ENCODE data around the gene PPP1R36.
"Not testable (repeated sequence)": the region's sequence is repeated elsewhere in the genome, so short reads cannot be mapped to it uniquely, and the experiment has no call there.

Gene PPP1R36

DNA sequence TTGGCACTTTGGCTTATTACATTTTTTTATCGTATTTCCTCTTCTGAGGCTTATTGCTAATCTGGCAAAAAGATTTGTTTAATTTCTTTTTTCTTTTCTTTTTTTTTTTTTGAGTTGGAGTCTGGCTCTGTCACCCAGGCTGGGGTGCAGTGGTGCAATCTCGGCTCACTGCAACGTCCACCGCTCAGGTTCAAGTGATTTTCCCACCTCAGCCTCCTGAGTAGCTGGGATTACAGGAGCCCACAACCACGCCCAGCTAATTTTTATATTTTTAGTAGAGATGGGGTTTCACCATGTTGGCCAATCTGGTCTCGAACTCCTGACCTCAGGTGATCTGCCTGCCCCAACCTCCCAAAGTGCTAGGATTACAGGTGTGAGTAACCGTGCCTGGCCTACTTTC lies 19.9 kb downstream of the PPP1R36 start:
- DNase-seq = not testable (repeated sequence)

DNA sequence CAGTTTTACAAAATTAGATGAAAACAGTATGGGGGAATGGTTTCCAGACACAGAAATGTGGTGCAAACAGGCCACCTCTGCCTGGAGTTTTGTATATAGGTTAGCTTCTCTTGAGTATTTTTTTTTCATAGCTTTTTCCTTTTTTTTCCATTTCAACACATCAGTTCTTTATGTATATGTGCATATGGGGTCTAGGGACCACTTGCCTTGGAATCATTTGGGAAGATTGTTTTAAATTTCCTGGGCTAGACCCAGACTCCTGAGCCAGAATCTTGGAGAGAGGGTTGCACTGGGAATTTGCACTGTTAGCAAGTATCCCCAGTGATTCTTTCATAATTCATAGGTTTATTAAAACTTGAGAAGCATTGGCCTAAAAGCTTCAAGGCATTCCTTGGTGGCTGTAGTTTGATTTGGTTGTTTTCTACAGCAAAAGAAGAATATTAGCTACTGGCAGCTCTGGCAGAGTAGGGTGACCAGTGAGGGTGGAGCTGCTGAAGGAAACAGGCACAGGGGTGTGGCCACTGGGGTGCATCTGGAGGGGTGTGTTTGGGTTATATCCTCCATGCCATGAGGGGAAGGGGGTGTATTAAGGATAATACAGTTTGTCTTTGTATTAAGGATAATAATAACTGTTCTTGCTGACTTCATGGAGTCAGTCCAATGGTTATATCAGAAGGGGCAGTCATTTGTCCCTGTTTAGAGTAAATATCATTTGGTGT lies 22.8 kb downstream of the PPP1R36 start:
- DNase-seq = no peak

DNA sequence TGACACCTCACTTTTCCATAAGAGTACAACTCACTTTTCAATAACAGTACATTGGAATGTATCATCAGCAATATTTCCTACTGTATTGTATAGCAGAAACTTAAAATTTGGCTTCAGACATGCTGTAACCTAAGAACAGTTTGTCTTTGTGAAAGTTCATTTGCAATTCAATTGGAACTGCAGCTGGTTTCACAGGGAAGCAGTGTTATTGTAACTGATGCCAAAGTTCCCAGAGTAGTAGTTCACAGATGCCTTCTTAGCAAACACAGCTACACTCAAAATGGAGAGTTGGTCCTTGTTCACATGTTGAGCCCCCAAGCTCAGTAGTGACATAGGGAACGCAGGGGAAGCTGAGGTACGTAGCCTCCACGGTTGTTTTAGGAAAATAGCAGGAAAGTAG lies 23.3 kb downstream of the PPP1R36 start:
- peak; percentile 81 for DNase-seq

DNA sequence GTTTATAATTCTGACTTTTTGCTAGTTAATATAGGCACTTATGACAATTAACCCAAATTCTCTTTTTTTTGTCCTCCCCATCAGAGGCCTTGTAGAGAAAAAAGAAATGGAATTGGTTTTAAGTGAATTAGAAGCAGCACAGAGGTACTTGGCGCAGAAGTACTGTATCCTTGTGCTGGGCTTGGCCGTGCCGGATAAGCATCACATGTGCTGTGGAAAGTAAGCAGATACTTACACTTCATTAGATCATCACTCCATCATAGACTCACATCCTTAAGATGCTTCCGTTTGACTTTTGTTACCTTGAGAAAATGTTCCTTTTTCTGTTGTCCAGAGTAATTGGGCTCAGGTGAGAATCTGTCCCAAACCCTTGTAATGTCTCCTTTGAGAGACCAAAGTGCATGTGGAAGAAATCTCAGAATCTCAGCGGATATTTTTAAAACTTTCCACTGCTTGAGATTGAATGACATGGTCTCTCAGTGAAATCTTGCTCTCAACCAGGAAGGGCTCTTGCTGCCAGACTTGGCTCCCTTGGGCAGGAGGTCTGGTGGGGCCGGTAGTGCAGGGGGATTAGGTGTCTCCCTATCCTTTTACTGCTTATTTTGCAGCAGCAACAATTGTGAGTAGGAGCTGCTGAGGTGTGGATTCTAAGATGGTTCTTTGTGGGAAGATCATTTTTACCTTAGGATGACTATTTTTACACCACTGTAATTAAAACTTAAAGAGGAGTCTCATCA lies 24.8 kb downstream of the PPP1R36 start:
- no peak for DNase-seq

DNA sequence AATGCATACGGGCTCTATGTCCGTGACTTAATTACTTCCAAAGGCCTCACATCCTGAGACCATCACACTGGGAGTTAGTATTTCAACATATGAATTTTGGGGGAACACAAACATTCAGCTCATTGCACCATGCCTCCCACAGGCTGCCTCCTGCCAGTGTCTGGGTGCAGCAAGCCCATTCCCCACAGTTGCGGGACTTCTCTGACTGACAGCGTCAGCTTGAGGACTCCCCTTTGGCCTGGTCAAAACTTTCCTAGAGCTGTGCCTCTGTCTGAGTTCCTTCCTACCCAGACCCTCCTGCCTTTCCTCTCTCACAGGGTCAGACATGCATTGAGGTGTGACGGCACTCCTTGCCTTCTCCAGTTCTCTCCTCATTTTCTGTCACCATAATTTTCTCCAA lies 27.4 kb downstream of the PPP1R36 start:
- DNase-seq = no peak

DNA sequence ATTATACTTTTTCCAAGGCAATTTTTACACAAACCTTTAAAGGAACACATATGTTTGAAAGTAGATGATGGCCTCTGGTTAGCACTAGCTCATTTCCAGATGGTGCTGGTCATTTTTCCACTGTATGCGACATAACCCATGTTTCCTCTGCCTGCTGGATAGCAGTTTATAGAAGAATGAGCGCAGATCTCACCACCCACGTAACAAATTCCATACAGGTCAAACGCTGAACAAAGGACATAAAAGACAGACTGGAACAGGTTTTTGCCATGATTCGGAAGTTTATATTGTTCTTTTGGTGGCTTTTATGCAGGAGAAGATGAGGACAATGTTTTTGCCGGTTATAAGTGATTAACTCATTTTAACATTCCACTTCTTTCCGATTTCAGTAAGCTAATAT lies 30.7 kb downstream of the PPP1R36 start:
- DNase-seq = no peak

DNA sequence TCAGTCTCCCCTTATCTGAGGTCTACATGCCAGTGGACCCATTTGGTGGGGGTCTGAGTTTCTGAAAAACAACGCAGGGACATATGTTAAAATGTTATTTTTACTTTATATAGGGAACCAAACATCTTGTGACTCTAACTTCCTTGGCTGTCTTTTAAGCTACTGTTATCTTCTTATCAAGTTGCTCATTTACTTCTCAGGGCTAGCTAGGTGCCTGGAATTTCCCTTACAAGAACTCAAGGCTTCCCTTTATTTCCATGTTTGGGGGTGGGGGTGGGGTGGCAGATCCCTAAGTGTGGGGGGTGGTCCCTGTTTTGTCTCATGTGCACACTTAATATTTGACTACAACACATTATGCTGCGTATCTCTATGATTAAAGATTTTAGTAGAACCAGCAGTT lies 31.6 kb downstream of the PPP1R36 start:
- no peak for DNase-seq

DNA sequence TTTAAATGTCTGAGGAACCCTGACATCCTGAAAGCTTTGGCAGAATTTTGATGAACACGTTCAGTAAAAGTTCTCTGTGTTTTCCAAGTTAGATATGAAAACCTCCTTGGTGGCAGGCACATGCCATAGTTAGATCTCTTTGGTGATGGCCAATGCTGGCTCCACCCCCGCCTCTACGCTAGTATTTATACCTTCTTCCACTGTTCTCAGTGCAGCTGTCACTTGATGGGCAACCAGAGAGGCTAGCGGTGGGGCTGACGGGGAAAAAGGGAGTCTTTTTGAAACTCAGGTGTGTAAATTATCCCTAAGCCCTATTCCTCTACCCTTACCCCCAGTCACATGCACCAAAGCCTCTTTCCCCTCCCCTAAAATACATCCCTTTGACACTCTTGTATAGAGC lies 32.1 kb downstream of the PPP1R36 start:
- DNase-seq = no peak

DNA sequence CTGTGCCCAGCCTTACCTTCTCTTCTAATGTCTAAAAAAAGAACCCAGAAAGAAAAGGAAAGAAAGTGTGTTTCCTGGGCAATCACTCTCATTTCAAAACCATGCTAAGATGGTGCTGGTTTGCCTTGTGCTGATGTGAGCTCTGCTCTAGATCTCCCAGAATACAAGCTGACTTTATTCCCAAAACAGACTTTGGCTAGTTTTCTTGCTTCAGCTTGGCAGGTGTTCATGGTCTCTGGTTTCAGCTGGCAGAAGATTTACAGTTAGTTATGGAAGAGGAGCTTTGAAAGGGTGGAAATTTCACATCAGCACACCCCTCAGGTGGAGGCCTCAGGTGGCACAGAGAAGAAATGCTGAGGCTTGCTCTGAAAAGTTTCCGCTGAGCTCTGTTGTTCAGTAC lies 34.4 kb downstream of the PPP1R36 start:
- no peak for DNase-seq

DNA sequence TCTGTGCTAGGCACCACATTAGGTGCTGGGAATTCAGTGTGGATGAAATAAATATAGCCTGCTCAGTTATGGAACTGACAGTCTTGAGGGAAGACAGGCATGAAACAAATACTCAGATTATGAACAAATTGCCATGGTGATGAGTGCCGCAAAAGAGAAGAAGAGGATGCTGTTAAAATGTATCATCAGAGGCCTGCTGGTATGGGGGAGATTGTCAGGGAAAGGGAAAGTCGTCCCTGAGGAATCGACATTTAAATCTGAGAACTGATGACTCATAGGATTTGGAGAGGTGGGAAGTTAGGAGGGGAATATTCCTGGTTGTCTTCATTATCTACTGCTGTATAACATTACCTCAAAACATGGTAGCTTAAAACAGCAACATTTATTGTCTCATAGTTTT lies 42.0 kb downstream of the PPP1R36 start:
- no peak for DNase-seq

DNA sequence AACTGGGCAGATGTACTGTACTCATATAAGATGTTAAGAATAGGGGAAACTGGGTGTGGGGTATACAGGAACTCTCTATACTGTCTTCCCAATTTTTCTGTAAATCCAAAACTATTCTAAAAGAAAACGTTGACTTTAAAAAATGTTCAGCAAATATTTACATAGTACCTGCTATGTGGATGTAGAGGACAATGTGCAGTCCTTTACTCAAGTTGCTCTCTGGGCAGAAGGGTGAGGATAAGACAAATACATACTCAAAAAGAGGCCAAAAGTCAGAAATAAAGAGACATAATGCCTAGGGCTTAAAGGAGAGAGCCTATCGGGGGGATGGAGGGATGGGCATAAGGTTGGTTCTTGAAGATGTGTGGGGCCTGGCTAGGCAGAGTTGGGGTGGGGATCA lies 44.7 kb downstream of the PPP1R36 start:
- no peak for DNase-seq

DNA sequence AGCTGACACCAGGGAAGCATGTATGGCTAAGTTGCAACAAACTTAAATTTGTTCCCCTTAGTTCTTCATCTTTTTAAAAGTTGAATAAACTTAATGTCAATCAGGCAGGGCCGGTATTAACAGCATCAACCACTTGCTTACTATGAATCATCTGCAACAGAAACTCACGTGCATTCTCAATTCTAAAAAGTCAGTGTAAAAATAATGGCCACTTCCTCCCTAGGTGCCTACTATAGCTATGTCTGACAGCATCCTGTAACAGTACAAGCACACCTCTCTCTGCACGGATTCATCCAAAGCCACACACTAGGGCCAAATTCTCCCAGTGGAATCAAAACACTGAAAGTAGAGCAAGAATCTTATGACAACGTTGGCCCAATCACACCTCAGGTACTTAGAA lies 48.6 kb downstream of the PPP1R36 start:
- DNase-seq = no peak

DNA sequence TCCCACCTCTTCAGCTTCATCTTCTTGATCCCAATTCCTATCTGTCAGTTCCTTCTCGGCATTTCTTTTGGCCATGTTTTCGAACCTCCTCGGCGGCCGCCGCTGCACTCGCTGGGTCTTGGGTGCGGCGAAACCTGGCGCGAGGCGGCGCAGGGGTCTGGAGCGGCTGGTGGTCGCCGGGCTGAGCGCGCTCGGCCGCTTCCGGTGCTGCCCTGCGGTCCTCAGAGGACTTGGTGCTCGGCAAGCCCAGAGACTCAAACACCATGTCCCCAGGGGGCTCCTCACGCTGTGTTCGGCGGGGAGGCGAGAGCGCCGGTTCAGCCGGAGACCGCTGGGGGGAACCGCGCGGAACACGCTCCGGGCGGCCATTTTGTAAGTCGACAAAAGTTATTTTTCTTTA lies 51.8 kb downstream of the PPP1R36 start:
- DNase-seq = no peak

DNA sequence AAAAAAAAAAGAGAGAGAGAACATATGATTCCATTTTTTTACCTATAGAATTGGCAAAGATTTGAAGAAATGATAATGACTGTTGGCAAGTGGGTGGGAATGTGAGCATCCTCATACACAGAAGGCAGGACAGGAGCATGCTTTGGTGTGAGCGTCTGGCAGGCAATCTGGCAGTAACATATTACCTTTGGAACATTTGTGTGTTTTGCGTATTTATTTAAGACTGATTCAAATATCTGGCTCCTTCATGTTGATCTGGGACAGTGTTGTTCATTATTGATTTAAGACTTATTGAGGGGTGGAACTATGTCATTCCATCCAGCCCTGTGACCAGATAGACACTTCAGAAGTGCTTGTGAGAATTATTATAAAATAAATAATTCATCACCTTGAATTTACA lies 53.1 kb downstream of the PPP1R36 start:
- no peak for DNase-seq

DNA sequence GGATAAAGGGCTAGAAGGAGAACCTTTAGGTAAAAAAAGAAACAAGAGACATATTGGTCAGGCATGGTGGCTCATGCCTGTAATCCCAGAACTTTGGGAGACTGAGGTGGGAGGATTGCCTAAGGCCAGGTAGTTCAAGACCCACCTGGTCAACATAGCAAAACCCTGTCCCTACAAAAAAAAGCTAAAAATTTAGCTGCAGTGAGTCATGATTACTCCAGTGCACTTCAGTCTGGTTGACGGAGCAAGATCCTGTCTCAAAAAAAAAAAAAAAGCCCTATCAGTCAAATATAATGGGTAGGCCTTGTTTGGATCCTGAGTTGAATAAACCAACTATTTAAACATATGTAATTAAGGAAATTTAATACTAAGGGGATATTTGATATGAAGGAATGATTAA lies 54.2 kb downstream of the PPP1R36 start:
- no peak for DNase-seq

DNA sequence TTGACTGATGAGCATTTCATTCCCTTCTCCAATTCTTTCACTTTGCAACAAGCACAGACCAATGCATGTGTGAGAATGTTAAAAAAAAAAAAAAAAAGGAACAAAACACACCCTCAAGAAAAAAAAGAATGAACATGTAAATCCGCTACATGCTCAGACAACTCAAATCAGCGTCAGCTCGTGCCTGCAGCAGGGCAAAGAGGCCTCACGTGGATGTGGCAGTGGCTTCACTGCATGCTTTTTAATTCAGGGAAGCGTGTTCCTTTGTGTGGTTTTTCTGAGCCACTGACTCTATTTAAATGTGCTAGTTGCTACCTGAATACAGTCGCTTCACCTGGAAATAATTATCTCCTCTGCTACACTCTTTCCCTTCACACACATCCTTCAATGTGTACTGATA lies 55.1 kb downstream of the PPP1R36 start:
- DNase-seq = peak; percentile 54

DNA sequence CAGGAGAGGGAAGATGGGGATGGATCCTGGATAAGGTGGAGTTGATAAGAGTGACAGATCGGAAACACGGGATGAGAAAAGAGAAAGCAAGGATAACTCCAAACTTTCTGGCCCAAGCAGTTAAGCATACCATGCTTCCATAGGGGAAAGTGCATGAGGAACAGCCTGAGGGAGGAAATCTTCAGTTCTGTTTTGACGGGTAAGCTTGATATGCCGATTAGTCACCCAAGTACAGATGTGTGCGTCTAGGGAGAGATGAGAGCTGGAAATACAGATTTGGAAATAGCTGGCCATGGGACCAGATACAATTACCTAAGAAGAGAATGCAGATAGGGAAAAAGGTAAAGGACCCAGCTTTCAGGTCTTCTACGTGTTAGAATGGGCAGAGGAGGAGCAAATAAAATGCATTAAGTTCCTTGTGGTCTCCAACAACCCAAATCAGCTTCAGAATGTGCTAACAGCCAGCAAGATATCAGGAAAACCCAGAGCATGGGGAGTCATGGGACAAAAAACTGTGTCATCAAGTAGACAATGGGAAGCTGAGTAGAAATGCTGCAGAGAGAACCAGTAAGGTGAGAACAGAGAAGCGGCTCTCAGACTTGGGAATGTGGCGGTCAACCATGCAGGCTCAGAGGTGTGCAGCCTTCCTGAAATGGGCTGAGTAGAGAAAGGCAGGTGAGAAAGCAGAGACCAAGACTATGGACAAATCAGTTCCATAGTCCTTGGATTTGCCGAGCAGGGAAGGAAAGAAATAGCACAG lies 56.3 kb downstream of the PPP1R36 start:
- no peak for DNase-seq

DNA sequence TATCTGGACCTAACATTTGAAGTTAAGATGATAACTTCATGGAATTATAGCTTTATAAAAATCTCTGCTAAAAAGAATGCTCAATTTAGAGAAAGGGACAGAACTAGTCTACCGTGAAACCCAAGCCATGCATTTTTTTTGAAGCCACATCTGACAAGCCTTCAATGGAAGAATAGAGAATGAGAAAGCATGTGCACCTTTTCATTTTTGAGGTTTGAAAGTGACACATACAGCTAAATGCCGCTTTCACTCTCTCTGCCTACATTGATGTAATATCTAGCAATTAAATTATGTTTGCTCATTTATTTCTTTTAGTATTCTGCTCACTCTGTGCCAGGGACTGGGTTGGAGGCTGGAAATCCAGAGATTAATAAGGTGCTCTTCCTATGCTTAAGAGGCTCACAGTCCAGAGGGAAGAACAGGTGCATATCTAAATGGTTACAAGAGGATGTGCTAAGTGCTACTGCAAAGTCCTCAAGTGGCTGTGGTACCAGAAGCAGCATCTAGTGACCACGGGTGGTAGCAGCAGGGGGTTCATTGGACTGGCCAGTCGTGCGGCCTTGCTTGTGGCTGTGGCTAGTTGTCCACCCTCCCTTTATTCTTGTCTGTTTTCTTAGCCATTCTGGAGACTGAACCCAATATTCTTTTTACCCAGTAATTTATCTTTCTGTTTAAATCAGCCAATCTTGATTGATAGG lies 60.4 kb downstream of the PPP1R36 start:
- no peak for DNase-seq

DNA sequence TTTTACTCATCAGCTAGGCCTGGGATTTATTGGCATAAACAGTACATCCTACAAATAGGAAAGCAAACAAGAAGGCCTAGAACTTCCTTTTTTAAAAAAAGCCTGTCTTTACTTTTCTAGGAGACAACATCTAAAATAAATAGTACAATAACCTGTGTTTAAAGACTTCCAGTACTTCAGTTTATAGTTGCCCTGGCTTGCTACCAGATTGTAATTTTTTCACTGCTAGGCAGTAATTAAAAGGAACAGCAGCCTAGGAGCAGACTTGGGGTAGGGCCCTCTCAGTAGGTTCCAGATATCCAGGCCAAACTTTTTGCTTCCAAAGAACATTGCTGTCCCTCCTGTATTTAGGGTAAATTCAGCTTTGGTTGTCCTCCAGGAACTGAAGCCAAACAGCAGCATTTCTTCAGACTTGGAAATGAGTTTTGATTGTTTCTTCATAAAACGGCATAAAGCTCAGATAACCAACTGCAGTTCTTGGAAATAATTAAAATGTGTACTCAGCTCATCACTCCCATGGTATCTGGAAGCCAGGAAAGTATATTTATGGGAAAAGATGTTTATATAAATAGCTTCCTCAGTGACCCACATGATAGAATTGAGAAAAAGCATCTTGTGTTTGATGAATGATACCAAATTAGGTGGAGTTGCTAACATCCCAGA lies 61.7 kb downstream of the PPP1R36 start:
- DNase-seq = no peak

DNA sequence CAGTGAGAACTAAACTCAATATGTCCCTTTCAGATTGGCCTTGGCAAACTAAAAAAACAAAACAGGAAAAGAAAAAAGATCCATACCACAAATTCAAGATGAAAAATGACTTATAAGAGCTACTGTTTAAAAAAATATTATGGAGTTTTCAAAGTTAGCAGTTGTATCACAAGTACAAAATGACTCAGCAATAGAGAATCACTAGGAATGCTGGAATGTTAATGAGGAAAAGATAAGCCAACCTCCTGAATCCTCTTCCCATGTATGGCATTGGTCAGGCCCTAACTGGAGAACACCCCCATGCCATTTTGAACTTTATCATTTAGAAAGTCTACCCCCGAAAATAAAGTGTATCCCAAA lies 62.2 kb downstream of the PPP1R36 start:
- no peak for DNase-seq

DNA sequence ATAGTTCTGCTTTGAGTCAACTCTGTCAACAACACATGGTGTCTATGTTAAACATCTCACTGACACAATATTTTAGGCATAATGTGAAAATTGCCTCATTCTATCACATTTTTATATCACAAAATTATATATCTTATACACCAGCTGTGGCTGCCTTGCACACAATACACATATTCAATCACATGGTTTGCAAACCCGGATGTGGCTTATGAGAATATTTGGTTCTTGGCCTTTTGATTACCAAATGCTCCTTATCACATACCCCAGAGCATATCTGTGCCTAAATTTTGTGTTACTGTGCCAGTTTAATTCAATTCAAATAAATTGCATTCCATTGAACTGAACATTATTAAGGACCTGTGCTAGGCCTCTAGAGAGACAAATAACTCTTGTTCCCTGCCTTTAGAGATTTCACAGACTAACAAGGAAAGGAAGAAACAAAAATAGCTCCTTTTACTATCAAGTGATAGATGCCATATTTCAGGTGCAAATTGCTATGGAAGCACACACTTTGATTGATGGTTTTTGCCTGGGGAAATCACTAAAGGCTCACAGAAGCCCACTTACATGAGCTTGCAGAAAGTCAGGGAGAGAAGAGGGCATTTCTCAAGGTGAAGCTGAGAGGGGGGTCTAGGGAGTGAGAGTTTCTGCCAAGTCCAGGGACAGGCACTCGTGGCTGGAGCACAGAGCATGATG lies 63.4 kb downstream of the PPP1R36 start:
- no peak for DNase-seq

DNA sequence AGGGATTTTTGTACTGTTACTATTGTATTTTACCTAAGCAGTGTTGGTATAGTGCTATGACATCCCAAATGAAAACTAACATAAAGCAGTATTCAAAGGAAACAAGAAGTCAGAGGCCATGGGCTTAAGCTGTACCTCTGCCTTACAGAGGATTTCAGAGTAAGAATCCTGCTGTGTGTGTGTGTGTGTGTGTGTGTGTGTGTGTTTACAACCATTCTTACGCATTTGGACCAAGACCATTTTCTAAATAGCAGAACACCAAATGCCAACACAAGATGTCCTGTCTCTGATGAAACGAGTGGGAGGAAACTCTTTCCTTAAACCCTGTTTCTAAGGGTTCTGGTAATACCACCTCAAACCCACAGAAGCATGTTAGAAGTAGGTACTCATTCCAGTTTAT lies 64.4 kb downstream of the PPP1R36 start:
- no peak for DNase-seq
